LNCaP clone FGC (cell line): ENCODE data around the gene CAMKK2.

Experiments
- DNase-seq: peaks from one replicate; pipeline ENCODE4 v3.0.0-alpha.2; 2011; ENCODE audit warnings: low read depth
- H3K4me3 ChIP-seq: 2 replicates; pipeline ENCODE4 v1.5.1; 2011; ENCODE audit warnings: mild to moderate bottlenecking, low read depth, low read length, control low read depth
- CTCF ChIP-seq: IDR thresholded peaks from 2 replicates; pipeline ENCODE4 v1.5.1; 2012; ENCODE audit warnings: mild to moderate bottlenecking; ENCODE audit not compliant: control insufficient read depth, insufficient read depth; ENCODE audit errors: extremely low read depth

The CAMKK2 gene

GRCh38 chr12:121297435-121297991 is 1.0 kb upstream of the CAMKK2 start:
- no peak for DNase-seq
- TF ChIP-seq CTCF: no peak
- peak overlapping the region; percentile 71 for H3K4me3 ChIP-seq

- H3K4me3 ChIP-seq: peak overlapping the region; percentile 93
- no peak for DNase-seq
- TF ChIP-seq CTCF: no peak
Measured at GRCh38 chr12:121295746-121296617, 527 bp downstream of the CAMKK2 start.

- no peak for DNase-seq
- H3K4me3 ChIP-seq: peak overlapping the region; percentile 93
- no peak for TF ChIP-seq CTCF
Measured at GRCh38 chr12:121295116-121295745, 1.3 kb downstream of the CAMKK2 start.

- peak overlapping the region; percentile 2; the same call in 1 of the 2 replicates for H3K4me3 ChIP-seq
- DNase-seq: no peak
- TF ChIP-seq CTCF: no peak
Measured at GRCh38 chr12:121294151-121294889, 2.2 kb downstream of the CAMKK2 start.

GRCh38 chr12:121293603-121294002 is 2.9 kb downstream of the CAMKK2 start:
- no peak for TF ChIP-seq CTCF
- H3K4me3 ChIP-seq: no peak overlapping the region
- DNase-seq: no peak

GRCh38 chr12:121290410-121290809 is 6.1 kb downstream of the CAMKK2 start:
- H3K4me3 ChIP-seq: no peak overlapping the region
- no peak for DNase-seq
- TF ChIP-seq CTCF: no peak
